Measurements from ENCODE around the gene ZBTB17. TPM values are rescaled to one million over a fixed set of nuclear protein-coding genes. Genes with fewer than 3 reads are reported as not detected.
A peak's percentile ranks its signal among the peaks of the same experiment; 100 is the strongest.

The ZBTB17 gene
- total and polyA plus RNA-seq, 9 of the 15 experiments (the other 6 are each of a cell fraction or from before 2014, with no cell fraction given): 1.1 to 53.4 (median 29.6) TPM

GRCh38 chr1:15957221-15958095, 18.4 kb downstream of the ZBTB17 start (continued):
- TF ChIP-seq ZNF639 (CRISPR knock-in tag; conservative IDR thresholded peaks at IDR 0.05 in 1 of 2, IDR thresholded peaks at IDR 0.05 in 1 of 2): no peak
- no peak for TF ChIP-seq KDM4B (IDR thresholded peaks at IDR 0.05; ENCODE audit: borderline replicate concordance in 2 of 2, low read depth in 1 of 2)
- TF ChIP-seq DNMT1 (IDR thresholded peaks at IDR 0.05): no peak
- TF ChIP-seq ZNF146 (CRISPR knock-in tag; IDR thresholded peaks at IDR 0.05; ENCODE audit: unreplicated experiment): no peak
- peak; percentile 42; the same call in 1 of the 2 replicates for TF ChIP-seq TFAP4 (CRISPR knock-in tag; IDR thresholded peaks at IDR 0.05; ENCODE audit: borderline replicate concordance)
- TF ChIP-seq JUND (IDR thresholded peaks at IDR 0.05; ENCODE audit: borderline replicate concordance, low read depth, low read length): peak; percentile 17; the same call in 1 of the 2 replicates
- TF ChIP-seq JUND (tag; IDR thresholded peaks at IDR 0.05; ENCODE audit: borderline replicate concordance, low read depth, low read length): no peak
- no peak for TF ChIP-seq MTA3 (IDR thresholded peaks at IDR 0.05; ENCODE audit: borderline replicate concordance)

All from K562 (cell line).